Parietal lobe (tissue), 1 donor: ENCODE results near the gene SOCS6. TPM values are rescaled to one million over a fixed set of nuclear protein-coding genes. Genes with fewer than 3 reads are reported as not detected.

ENCODE experiments used
- total RNA-seq: library from RNA; depleted of rRNA; stranded (reverse); fragments of >200 nt; gene quantifications from one replicate; pipeline ENCODE4 v1.2.3, GENCODE V29; 2014

The SOCS6 gene, protein sequence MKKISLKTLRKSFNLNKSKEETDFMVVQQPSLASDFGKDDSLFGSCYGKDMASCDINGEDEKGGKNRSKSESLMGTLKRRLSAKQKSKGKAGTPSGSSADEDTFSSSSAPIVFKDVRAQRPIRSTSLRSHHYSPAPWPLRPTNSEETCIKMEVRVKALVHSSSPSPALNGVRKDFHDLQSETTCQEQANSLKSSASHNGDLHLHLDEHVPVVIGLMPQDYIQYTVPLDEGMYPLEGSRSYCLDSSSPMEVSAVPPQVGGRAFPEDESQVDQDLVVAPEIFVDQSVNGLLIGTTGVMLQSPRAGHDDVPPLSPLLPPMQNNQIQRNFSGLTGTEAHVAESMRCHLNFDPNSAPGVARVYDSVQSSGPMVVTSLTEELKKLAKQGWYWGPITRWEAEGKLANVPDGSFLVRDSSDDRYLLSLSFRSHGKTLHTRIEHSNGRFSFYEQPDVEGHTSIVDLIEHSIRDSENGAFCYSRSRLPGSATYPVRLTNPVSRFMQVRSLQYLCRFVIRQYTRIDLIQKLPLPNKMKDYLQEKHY
- total RNA-seq, result 36.9 TPM

DNA sequence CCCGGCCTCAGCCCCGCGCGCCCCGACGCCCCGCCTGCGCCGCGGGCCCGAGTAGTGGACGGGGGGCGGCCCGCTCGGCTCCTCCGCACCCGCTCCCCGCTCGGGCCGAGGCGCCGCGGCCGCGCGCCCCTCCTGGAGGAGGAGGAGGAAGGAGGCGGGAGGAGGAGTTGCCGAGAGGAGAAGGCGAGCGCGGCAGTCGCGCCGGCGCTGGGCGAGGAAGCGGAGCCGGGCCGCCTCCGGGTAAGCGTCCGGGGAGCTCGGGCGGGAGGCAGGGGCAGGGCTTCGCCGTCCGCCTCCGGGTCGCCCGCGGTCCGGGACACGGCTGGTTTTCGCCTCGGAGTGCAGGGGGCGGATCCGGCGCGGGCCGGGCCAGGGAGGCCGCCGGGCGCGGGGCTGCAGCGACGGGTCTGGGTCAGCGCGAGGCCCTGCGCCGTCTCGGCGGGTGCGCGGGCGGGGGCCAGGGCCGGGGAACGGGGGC lies at the start of gene SOCS6:
Gene SOCS6 (plus strand): TSS at position 195 of the 478 bp plus-strand sequence. CDS start 35,624 bp downstream, outside the sequence.

Other genes with a start within 250 kb of the SOCS6 start
- gene RTTN, start 83.4 kb upstream of the SOCS6 start, total RNA-seq, result 90.8 TPM